Neural crest cell (in vitro differentiated cells): ENCODE data around the gene ERN1. TPM values are rescaled to one million over a fixed set of nuclear protein-coding genes. Genes with fewer than 3 reads are reported as not detected.

ENCODE experiments used
- DNase-seq: peaks from one replicate; pipeline ENCODE4 v3.0.0; 2021; ENCODE audit warnings: low read depth, mixed read lengths, low spot score
- H3K27ac Mint-ChIP-seq: one replicate; pipeline ENCODE4 v1.8.0; 2021; ENCODE audit warnings: mild to moderate bottlenecking, mixed read lengths; ENCODE audit not compliant: unreplicated experiment
- H3K27me3 Mint-ChIP-seq: 2 replicates; pipeline ENCODE4 v1.8.0; 2021; ENCODE audit warnings: low read depth, mild to moderate bottlenecking, mixed read lengths
- H3K36me3 Mint-ChIP-seq: 2 replicates; pipeline ENCODE4 v1.8.0; 2021; ENCODE audit warnings: low read depth, mild to moderate bottlenecking, mixed read lengths
- H3K4me1 Mint-ChIP-seq: 2 replicates; pipeline ENCODE4 v1.8.0; 2021; ENCODE audit warnings: mixed read lengths
- H3K4me3 Mint-ChIP-seq: one replicate; pipeline ENCODE4 v1.8.0; 2021; ENCODE audit warnings: mild to moderate bottlenecking, mixed read lengths
- H3K9me3 Mint-ChIP-seq: 2 replicates; pipeline ENCODE4 v1.8.0; 2021; ENCODE audit warnings: mixed read lengths
- total RNA-seq: library from RNA; stranded (reverse); gene quantifications from 2 replicates; pipeline ENCODE4 v1.2.1, GENCODE V29; 2021
- TF ChIP-seq, protein P1 (sequence below): fragments of 200-600 bp; sonication (generic); conservative IDR thresholded peaks from 2 replicates; pipeline ENCODE4 v1.5.0; 2021; ENCODE audit warnings: antibody characterized with exemption, mild to moderate bottlenecking

Gene ERN1
- total RNA-seq, 1 donor from 2014 or later = 8.5 TPM

DNA sequence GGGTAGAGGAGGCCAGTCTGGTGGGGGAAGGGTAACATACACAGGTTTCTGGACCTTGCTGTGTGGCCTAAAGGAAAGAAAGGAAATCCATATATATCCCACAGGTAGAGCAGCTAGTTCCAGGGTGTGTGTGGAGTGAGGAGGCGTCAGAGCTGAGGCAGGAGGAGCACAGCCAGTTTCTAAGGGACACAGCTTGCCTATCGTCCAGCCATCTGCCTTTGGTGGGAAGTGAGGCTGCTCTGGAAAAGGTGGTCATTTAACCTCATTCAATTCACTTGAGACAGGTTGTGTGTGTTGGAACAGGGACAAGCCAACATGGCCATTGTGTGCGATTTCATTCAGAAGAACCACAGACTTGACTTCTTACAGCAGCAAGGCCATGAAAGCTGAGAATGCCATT, 36.9 kb upstream of the ERN1 start:
- Mint-ChIP-seq H3K36me3 (peaks cover 11% of the 10 kb centered on the region), H3K9me3 (no peaks in the 10 kb centered on the region), H3K4me1 (no peaks in the 10 kb centered on the region), H3K4me3 (no peak overlapping the region), H3K27ac (no peak overlapping the region), H3K27me3 (no peaks in the 10 kb centered on the region)
- DNase-seq = no peak
- TF ChIP-seq, protein P1, sequence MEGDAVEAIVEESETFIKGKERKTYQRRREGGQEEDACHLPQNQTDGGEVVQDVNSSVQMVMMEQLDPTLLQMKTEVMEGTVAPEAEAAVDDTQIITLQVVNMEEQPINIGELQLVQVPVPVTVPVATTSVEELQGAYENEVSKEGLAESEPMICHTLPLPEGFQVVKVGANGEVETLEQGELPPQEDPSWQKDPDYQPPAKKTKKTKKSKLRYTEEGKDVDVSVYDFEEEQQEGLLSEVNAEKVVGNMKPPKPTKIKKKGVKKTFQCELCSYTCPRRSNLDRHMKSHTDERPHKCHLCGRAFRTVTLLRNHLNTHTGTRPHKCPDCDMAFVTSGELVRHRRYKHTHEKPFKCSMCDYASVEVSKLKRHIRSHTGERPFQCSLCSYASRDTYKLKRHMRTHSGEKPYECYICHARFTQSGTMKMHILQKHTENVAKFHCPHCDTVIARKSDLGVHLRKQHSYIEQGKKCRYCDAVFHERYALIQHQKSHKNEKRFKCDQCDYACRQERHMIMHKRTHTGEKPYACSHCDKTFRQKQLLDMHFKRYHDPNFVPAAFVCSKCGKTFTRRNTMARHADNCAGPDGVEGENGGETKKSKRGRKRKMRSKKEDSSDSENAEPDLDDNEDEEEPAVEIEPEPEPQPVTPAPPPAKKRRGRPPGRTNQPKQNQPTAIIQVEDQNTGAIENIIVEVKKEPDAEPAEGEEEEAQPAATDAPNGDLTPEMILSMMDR = no peak

DNA sequence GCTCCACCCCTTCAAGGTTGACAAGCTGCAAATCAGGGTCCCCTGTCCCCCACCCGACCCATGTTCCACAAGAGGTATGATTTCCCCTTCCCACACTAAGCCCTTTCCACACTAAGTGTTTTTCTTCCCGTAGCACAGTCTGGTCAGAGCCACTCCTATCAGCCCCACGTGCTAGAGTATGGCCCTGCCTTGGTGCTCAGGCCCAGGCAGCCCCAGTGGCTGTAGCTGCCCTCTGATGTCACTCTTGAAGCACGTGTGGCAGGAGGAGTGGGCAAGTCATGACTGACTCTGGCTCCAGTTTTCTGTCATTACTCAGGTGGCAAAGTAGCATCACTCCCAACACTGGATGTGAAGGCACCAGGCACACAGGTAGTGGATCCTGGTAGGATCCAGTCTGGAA, 35.4 kb upstream of the ERN1 start:
- Mint-ChIP-seq H3K27ac (no peak overlapping the region), H3K9me3 (no peaks in the 10 kb centered on the region), H3K27me3 (no peaks in the 10 kb centered on the region), H3K4me3 (no peak overlapping the region), H3K4me1 (no peaks in the 10 kb centered on the region), H3K36me3 (peaks cover 5% of the 10 kb centered on the region)
- no peak for DNase-seq
- TF ChIP-seq, protein P1 = no peak

DNA sequence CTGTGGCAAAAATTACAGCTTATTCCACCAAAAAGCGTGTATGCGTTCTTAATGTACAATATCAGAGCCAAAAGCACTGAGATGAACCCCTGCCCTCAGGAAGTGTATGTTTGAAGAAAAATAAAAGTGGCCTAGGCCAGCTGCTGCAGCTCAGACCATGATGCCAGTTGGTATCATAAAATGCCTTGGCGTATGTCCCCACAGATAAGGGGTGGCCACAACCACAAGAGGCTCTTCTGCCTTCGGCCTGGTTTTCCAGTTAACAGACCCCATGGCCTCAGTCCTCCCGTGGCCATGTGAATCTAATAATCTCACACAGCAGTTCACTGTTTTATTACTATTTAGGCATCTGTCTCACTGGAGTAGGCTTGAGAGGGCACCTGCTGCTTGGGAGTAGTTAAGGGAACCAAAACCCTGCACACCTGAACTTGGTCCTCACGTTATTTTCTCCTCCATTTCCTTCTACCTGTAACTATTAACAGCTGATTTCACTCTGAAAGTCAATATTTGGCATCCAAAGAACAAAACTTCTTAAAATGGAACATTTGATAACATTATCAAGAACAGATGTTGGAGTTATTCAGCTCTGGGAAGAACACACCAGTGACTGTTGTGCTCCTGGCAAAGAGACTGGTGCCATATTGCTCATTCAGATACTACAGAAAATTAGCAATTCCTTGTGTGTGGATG, 34.8 kb upstream of the ERN1 start:
- Mint-ChIP-seq H3K27ac (no peak overlapping the region), H3K27me3 (no peaks in the 10 kb centered on the region), H3K4me3 (no peak overlapping the region), H3K4me1 (no peaks in the 10 kb centered on the region), H3K36me3 (no peaks in the 10 kb centered on the region), H3K9me3 (no peaks in the 10 kb centered on the region)
- DNase-seq = no peak
- TF ChIP-seq, protein P1 = no peak

DNA sequence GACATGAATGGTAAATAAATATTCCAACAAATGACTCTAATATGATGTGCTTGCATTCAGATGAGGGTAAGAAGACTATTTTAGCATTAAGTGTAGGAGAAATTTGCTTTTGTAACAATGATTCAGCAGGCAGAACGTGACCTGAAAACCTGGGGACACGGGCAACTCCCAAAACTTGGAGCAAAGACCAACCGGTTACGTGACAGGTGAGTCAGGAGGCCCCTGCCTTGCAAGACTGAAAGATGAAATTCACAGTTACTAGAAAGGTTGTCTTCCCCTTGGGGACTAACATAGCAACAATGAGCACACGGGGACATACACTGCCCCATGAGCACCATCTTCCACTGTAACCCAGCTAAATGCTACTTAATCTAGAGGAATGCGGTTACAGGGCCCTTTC, 33.5 kb upstream of the ERN1 start:
- no peaks in the 10 kb centered on the region for H3K36me3 Mint-ChIP-seq
- H3K4me1 Mint-ChIP-seq = peaks cover 3% of the 10 kb centered on the region
- H3K9me3 Mint-ChIP-seq = no peaks in the 10 kb centered on the region
- DNase-seq = no peak
- TF ChIP-seq, protein P1 = no peak
- H3K27ac Mint-ChIP-seq = no peak overlapping the region
- H3K4me3 Mint-ChIP-seq = no peak overlapping the region
- H3K27me3 Mint-ChIP-seq = no peaks in the 10 kb centered on the region

DNA sequence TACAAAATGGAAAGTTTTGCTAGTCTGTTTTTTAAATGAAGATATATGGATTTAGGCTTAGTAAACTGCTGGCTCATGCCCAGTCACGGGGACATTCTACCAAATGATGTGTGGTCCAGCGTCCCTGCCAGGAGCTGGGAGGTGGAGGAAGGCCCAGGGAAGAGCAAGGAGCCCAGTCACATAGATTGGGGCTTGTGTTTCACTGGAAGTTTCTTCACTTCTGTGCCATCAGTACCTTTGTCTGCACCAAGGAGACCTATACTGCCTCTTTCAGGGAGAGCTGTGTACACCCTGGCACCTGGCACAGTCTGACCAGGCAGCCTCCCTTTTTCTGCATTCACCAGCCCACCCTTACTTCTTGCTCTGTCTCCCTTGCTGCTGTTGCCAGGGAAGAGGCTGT, 32.6 kb upstream of the ERN1 start:
- Mint-ChIP-seq H3K36me3 (no peaks in the 10 kb centered on the region), H3K4me3 (no peak overlapping the region), H3K4me1 (peaks cover 3% of the 10 kb centered on the region), H3K27ac (no peak overlapping the region), H3K9me3 (no peaks in the 10 kb centered on the region), H3K27me3 (no peaks in the 10 kb centered on the region)
- no peak for DNase-seq
- TF ChIP-seq, protein P1 = no peak
